ENCODE data around the gene USP11. TPM values are rescaled to one million over a fixed set of nuclear protein-coding genes. Genes with fewer than 3 reads are reported as not detected.
"Not testable (repeated sequence)": the region's sequence is repeated elsewhere in the genome, so short reads cannot be mapped to it uniquely, and the experiment has no call there.

Gene USP11
- total and polyA plus RNA-seq, 2 donors, result 26.7 to 40.9 TPM

- peaks cover 0 to 2% of the 10 kb centered on the region in 2 donors for H3K27me3 ChIP-seq (ENCODE audit: control insufficient read depth in 2 of 2, insufficient read depth in 1 of 2, low read length in 1 of 2)
- no peaks in the 10 kb centered on the region for H3K4me1 ChIP-seq (ENCODE audit: control insufficient read depth in 2 of 2, insufficient read depth in 2 of 2, low read length in 2 of 2)
- DNase-seq (ENCODE audit: low read depth in 6 of 9, low spot score in 9 of 9), result no peak
- H3K27ac ChIP-seq (ENCODE audit: low read depth in 1 of 2, low read length in 1 of 2), result no peak overlapping the region
- H3K36me3 ChIP-seq (ENCODE audit: control insufficient read depth in 2 of 2, insufficient read depth in 2 of 2, low read length in 1 of 2), result peaks cover 69 to 72% of the 10 kb centered on the region in 2 donors
- H3K4me3 ChIP-seq (ENCODE audit: low read length in 2 of 2), result no peak overlapping the region
- 96% methylated on average over 10 of the region's 10 CpGs for WGBS
- H3K9me3 ChIP-seq (ENCODE audit: control insufficient read depth in 2 of 2, insufficient read depth in 1 of 2, low read length in 1 of 2), result no peaks in the 10 kb centered on the region
Observed at GRCh38 chrX:47245156-47245555, 12.3 kb downstream of the USP11 start.

- Histone ChIP-seq H3K27ac (ENCODE audit: low read depth in 1 of 2, low read length in 1 of 2) (no peak overlapping the region), H3K9me3 (ENCODE audit: control insufficient read depth in 2 of 2, insufficient read depth in 1 of 2, low read length in 1 of 2) (no peaks in the 10 kb centered on the region), H3K4me3 (ENCODE audit: low read length in 2 of 2) (no peak overlapping the region), H3K36me3 (ENCODE audit: control insufficient read depth in 2 of 2, insufficient read depth in 2 of 2, low read length in 1 of 2) (peaks cover 47 to 51% of the 10 kb centered on the region in 2 donors), H3K27me3 (ENCODE audit: control insufficient read depth in 2 of 2, insufficient read depth in 1 of 2, low read length in 1 of 2) (peaks cover 0 to 2% of the 10 kb centered on the region in 2 donors), H3K4me1 (ENCODE audit: control insufficient read depth in 2 of 2, insufficient read depth in 2 of 2, low read length in 2 of 2) (no peaks in the 10 kb centered on the region)
- 96% methylated on average over 23 of the region's 23 CpGs for WGBS
- no peak for DNase-seq (ENCODE audit: low read depth in 6 of 9, low spot score in 9 of 9)
Observed at GRCh38 chrX:47247206-47247998, 14.6 kb downstream of the USP11 start.

- WGBS, result 97% methylated on average over 13 of the region's 13 CpGs
- peaks cover 44 to 47% of the 10 kb centered on the region in 2 donors for H3K36me3 ChIP-seq (ENCODE audit: control insufficient read depth in 2 of 2, insufficient read depth in 2 of 2, low read length in 1 of 2)
- peaks cover 0 to 2% of the 10 kb centered on the region in 2 donors for H3K27me3 ChIP-seq (ENCODE audit: control insufficient read depth in 2 of 2, insufficient read depth in 1 of 2, low read length in 1 of 2)
- H3K4me1 ChIP-seq (ENCODE audit: control insufficient read depth in 2 of 2, insufficient read depth in 2 of 2, low read length in 2 of 2), result no peaks in the 10 kb centered on the region
- H3K27ac ChIP-seq (ENCODE audit: low read depth in 1 of 2, low read length in 1 of 2), result no peak overlapping the region
- H3K9me3 ChIP-seq (ENCODE audit: control insufficient read depth in 2 of 2, insufficient read depth in 1 of 2, low read length in 1 of 2), result no peaks in the 10 kb centered on the region
- DNase-seq (ENCODE audit: low read depth in 6 of 9, low spot score in 9 of 9), result no peak
- no peak overlapping the region for H3K4me3 ChIP-seq (ENCODE audit: low read length in 2 of 2)
Observed at GRCh38 chrX:47247999-47248320, 15.2 kb downstream of the USP11 start.

- Histone ChIP-seq H3K27me3 (ENCODE audit: control insufficient read depth in 2 of 2, insufficient read depth in 1 of 2, low read length in 1 of 2) (peaks cover 0 to 2% of the 10 kb centered on the region in 2 donors), H3K4me3 (ENCODE audit: low read length in 2 of 2) (no peak overlapping the region), H3K4me1 (ENCODE audit: control insufficient read depth in 2 of 2, insufficient read depth in 2 of 2, low read length in 2 of 2) (no peaks in the 10 kb centered on the region), H3K36me3 (ENCODE audit: control insufficient read depth in 2 of 2, insufficient read depth in 2 of 2, low read length in 1 of 2) (peaks cover 39 to 43% of the 10 kb centered on the region in 2 donors), H3K27ac (ENCODE audit: low read depth in 1 of 2, low read length in 1 of 2) (no peak overlapping the region), H3K9me3 (ENCODE audit: control insufficient read depth in 2 of 2, insufficient read depth in 1 of 2, low read length in 1 of 2) (no peaks in the 10 kb centered on the region)
- no peak for DNase-seq (ENCODE audit: low read depth in 6 of 9, low spot score in 9 of 9)
- WGBS, result 96% methylated on average over 6 of the region's 6 CpGs
Observed at GRCh38 chrX:47248576-47248975, 15.8 kb downstream of the USP11 start.

- 96% methylated on average over 6 of the region's 6 CpGs for WGBS
- Histone ChIP-seq H3K27ac (ENCODE audit: low read depth in 1 of 2, low read length in 1 of 2) (no peak overlapping the region), H3K4me3 (ENCODE audit: low read length in 2 of 2) (no peak overlapping the region), H3K27me3 (ENCODE audit: control insufficient read depth in 2 of 2, insufficient read depth in 1 of 2, low read length in 1 of 2) (no peaks in the 10 kb centered on the region), H3K9me3 (ENCODE audit: control insufficient read depth in 2 of 2, insufficient read depth in 1 of 2, low read length in 1 of 2) (no peaks in the 10 kb centered on the region), H3K36me3 (ENCODE audit: control insufficient read depth in 2 of 2, insufficient read depth in 2 of 2, low read length in 1 of 2) (peaks cover 29 to 30% of the 10 kb centered on the region in 2 donors), H3K4me1 (ENCODE audit: control insufficient read depth in 2 of 2, insufficient read depth in 2 of 2, low read length in 2 of 2) (no peaks in the 10 kb centered on the region)
- DNase-seq (ENCODE audit: low read depth in 6 of 9, low spot score in 9 of 9), result no peak
Observed at GRCh38 chrX:47250017-47250347, 17.2 kb downstream of the USP11 start.

GRCh38 chrX:47257620-47258019, 24.8 kb downstream of the USP11 start:
- not testable (repeated sequence) for DNase-seq (ENCODE audit: low read depth in 6 of 9, low spot score in 9 of 9)

GRCh38 chrX:47264483-47265173, 31.8 kb downstream of the USP11 start:
- no peaks in the 10 kb centered on the region for H3K36me3 ChIP-seq (ENCODE audit: control insufficient read depth in 2 of 2, insufficient read depth in 2 of 2, low read length in 1 of 2)
- H3K4me1 ChIP-seq (ENCODE audit: control insufficient read depth in 2 of 2, insufficient read depth in 2 of 2, low read length in 2 of 2), result no peaks in the 10 kb centered on the region
- no peak overlapping the region for H3K4me3 ChIP-seq (ENCODE audit: low read length in 2 of 2)
- no peak overlapping the region for H3K27ac ChIP-seq (ENCODE audit: low read depth in 1 of 2, low read length in 1 of 2)
- H3K27me3 ChIP-seq (ENCODE audit: control insufficient read depth in 2 of 2, insufficient read depth in 1 of 2, low read length in 1 of 2), result no peaks in the 10 kb centered on the region
- no peaks in the 10 kb centered on the region for H3K9me3 ChIP-seq (ENCODE audit: control insufficient read depth in 2 of 2, insufficient read depth in 1 of 2, low read length in 1 of 2)
- 92% methylated on average over 7 of the region's 7 CpGs for WGBS
- DNase-seq (ENCODE audit: low read depth in 6 of 9, low spot score in 9 of 9), result no peak

More at GRCh38 chrX:47257620-47258019, 24.8 kb downstream of the USP11 start:
- 96% methylated on average over 12 of the region's 12 CpGs for WGBS
- H3K27ac ChIP-seq (ENCODE audit: low read depth in 1 of 2, low read length in 1 of 2); H3K36me3 ChIP-seq (ENCODE audit: control insufficient read depth in 2 of 2, insufficient read depth in 2 of 2, low read length in 1 of 2); H3K4me1 ChIP-seq (ENCODE audit: control insufficient read depth in 2 of 2, insufficient read depth in 2 of 2, low read length in 2 of 2); H3K27me3 ChIP-seq (ENCODE audit: control insufficient read depth in 2 of 2, insufficient read depth in 1 of 2, low read length in 1 of 2); H3K9me3 ChIP-seq (ENCODE audit: control insufficient read depth in 2 of 2, insufficient read depth in 1 of 2, low read length in 1 of 2); H3K4me3 ChIP-seq (ENCODE audit: low read length in 2 of 2): not testable (repeated sequence)

GRCh38 chrX:47266643-47267042, 33.8 kb downstream of the USP11 start:
- Histone ChIP-seq H3K4me1 (ENCODE audit: control insufficient read depth in 2 of 2, insufficient read depth in 2 of 2, low read length in 2 of 2) (no peaks in the 10 kb centered on the region), H3K4me3 (ENCODE audit: low read length in 2 of 2) (no peak overlapping the region), H3K27me3 (ENCODE audit: control insufficient read depth in 2 of 2, insufficient read depth in 1 of 2, low read length in 1 of 2) (no peaks in the 10 kb centered on the region), H3K9me3 (ENCODE audit: control insufficient read depth in 2 of 2, insufficient read depth in 1 of 2, low read length in 1 of 2) (no peaks in the 10 kb centered on the region), H3K27ac (ENCODE audit: low read depth in 1 of 2, low read length in 1 of 2) (no peak overlapping the region), H3K36me3 (ENCODE audit: control insufficient read depth in 2 of 2, insufficient read depth in 2 of 2, low read length in 1 of 2) (no peaks in the 10 kb centered on the region)
- DNase-seq (ENCODE audit: low read depth in 6 of 9, low spot score in 9 of 9), result no peak
- WGBS, result 92% methylated on average over 7 of the region's 7 CpGs

- DNase-seq (ENCODE audit: low read depth in 6 of 9, low spot score in 9 of 9), result no peak
- 83% methylated on average over 2 of the region's 2 CpGs for WGBS
Observed at GRCh38 chrX:47272013-47272408, 39.2 kb downstream of the USP11 start.

More at GRCh38 chrX:47272013-47272408, 39.2 kb downstream of the USP11 start:
- Histone ChIP-seq H3K9me3 (ENCODE audit: control insufficient read depth in 2 of 2, insufficient read depth in 1 of 2, low read length in 1 of 2) (no peaks in the 10 kb centered on the region), H3K27ac (ENCODE audit: low read depth in 1 of 2, low read length in 1 of 2) (no peak overlapping the region), H3K4me3 (ENCODE audit: low read length in 2 of 2) (no peak overlapping the region), H3K27me3 (ENCODE audit: control insufficient read depth in 2 of 2, insufficient read depth in 1 of 2, low read length in 1 of 2) (no peaks in the 10 kb centered on the region), H3K4me1 (ENCODE audit: control insufficient read depth in 2 of 2, insufficient read depth in 2 of 2, low read length in 2 of 2) (no peaks in the 10 kb centered on the region), H3K36me3 (ENCODE audit: control insufficient read depth in 2 of 2, insufficient read depth in 2 of 2, low read length in 1 of 2) (no peaks in the 10 kb centered on the region)

All from thymus (tissue), 11 donors.